Panc1 (cell line): ENCODE data around the gene TP63.

ENCODE experiments used
- CTCF ChIP-seq: fragments of 450-650 bp; IDR thresholded peaks from 2 replicates; pipeline ENCODE4 v1.5.1; 2017; ENCODE audit warnings: mild to moderate bottlenecking
- POLR2AphosphoS5 ChIP-seq: IDR thresholded peaks from 2 replicates; pipeline ENCODE4 v1.6.1; 2012; ENCODE audit warnings: mild to moderate bottlenecking, low read depth, low read length, moderate library complexity
- TCF7L2 ChIP-seq: IDR thresholded peaks from 2 replicates; pipeline ENCODE4 v1.6.1; 2011; ENCODE audit warnings: mild to moderate bottlenecking, low read depth, low read length, inconsistent platforms
- TF ChIP-seq, protein P1 (sequence below), 2 experiments: IDR thresholded peaks; 2 replicates each; pipeline ENCODE4 v1.6.1; 2011 to 2012; ENCODE audit warnings: low read depth in 2 of 2, control low read depth in 1 of 2, low read length in 1 of 2, mild to moderate bottlenecking in 1 of 2, moderate library complexity in 1 of 2; ENCODE audit not compliant: insufficient read depth in 1 of 2

DNA sequence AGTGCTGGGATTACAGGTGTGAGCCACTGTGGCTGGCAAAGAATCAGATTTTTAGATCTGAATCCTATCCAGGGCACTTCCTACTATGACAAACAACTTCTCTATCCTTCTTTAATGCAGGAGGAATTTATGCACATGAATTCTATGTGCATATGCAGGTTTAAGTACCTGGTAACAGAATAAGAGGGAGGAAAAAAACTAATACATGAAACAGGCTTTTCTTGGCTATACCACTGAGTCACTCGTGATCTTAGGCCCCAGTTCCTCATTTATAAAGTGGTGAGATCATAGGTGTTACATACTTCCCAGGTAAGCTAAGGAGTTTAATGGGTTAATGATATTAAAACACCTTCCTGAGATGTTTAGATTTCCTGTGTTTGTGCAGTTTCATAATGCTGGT, 108.2 kb downstream of the TP63 start:
- no peak for TF ChIP-seq CTCF
- no peak for TF ChIP-seq POLR2AphosphoS5
- TF ChIP-seq, protein P1, sequence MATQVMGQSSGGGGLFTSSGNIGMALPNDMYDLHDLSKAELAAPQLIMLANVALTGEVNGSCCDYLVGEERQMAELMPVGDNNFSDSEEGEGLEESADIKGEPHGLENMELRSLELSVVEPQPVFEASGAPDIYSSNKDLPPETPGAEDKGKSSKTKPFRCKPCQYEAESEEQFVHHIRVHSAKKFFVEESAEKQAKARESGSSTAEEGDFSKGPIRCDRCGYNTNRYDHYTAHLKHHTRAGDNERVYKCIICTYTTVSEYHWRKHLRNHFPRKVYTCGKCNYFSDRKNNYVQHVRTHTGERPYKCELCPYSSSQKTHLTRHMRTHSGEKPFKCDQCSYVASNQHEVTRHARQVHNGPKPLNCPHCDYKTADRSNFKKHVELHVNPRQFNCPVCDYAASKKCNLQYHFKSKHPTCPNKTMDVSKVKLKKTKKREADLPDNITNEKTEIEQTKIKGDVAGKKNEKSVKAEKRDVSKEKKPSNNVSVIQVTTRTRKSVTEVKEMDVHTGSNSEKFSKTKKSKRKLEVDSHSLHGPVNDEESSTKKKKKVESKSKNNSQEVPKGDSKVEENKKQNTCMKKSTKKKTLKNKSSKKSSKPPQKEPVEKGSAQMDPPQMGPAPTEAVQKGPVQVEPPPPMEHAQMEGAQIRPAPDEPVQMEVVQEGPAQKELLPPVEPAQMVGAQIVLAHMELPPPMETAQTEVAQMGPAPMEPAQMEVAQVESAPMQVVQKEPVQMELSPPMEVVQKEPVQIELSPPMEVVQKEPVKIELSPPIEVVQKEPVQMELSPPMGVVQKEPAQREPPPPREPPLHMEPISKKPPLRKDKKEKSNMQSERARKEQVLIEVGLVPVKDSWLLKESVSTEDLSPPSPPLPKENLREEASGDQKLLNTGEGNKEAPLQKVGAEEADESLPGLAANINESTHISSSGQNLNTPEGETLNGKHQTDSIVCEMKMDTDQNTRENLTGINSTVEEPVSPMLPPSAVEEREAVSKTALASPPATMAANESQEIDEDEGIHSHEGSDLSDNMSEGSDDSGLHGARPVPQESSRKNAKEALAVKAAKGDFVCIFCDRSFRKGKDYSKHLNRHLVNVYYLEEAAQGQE (IDR thresholded peaks at IDR 0.05; ENCODE audit: insufficient read depth in 1 of 2, low read depth in 2 of 2, low read length in 1 of 2), result no peak
- no peak for TF ChIP-seq TCF7L2
